ENCODE results near the gene DCAF12.
"Not testable (repeated sequence)": the region's sequence is repeated elsewhere in the genome, so short reads cannot be mapped to it uniquely, and the experiment has no call there.

Gene DCAF12

GRCh38 chr9:34126207-34127034, at the start of gene DCAF12:
Gene DCAF12 (minus strand): TSS chr9:34126698. CDS start chr9:34126431, 267 bp downstream.
- DNase-seq, result peak; percentile 96

- no peak for DNase-seq
Observed at GRCh38 chr9:34176089-34176488, 49.6 kb upstream of the DCAF12 start.

- no peak for DNase-seq
Observed at GRCh38 chr9:34171753-34172535, 45.4 kb upstream of the DCAF12 start.

- DNase-seq, result no peak
Observed at GRCh38 chr9:34170237-34170991, 43.9 kb upstream of the DCAF12 start.

- DNase-seq, result no peak
Observed at GRCh38 chr9:34169125-34169524, 42.6 kb upstream of the DCAF12 start.

- no peak for DNase-seq
Observed at GRCh38 chr9:34163434-34163833, 36.9 kb upstream of the DCAF12 start.

GRCh38 chr9:34158362-34158869, 31.9 kb upstream of the DCAF12 start:
- DNase-seq, result no peak

GRCh38 chr9:34157898-34158297, 31.4 kb upstream of the DCAF12 start:
- DNase-seq, result no peak

- no peak for DNase-seq
Observed at GRCh38 chr9:34157318-34157717, 30.8 kb upstream of the DCAF12 start.

- DNase-seq, result no peak
Observed at GRCh38 chr9:34154057-34154456, 27.6 kb upstream of the DCAF12 start.

- DNase-seq, result no peak
Observed at GRCh38 chr9:34151398-34151797, 24.9 kb upstream of the DCAF12 start.

GRCh38 chr9:34145165-34145564, 18.7 kb upstream of the DCAF12 start:
- no peak for DNase-seq

- no peak for DNase-seq
Observed at GRCh38 chr9:34143116-34143515, 16.6 kb upstream of the DCAF12 start.

GRCh38 chr9:34140853-34141252, 14.4 kb upstream of the DCAF12 start:
- no peak for DNase-seq

GRCh38 chr9:34139477-34140146, 13.1 kb upstream of the DCAF12 start:
- no peak for DNase-seq

GRCh38 chr9:34138644-34139043, 12.1 kb upstream of the DCAF12 start:
- DNase-seq, result not testable (repeated sequence)

- no peak for DNase-seq
Observed at GRCh38 chr9:34134521-34134920, 8.0 kb upstream of the DCAF12 start.

- no peak for DNase-seq
Observed at GRCh38 chr9:34133436-34133949, 7.0 kb upstream of the DCAF12 start.

- DNase-seq, result no peak
Observed at GRCh38 chr9:34131571-34131970, 5.1 kb upstream of the DCAF12 start.

GRCh38 chr9:34127035-34127948, 794 bp upstream of the DCAF12 start:
- DNase-seq, result no peak

- no peak for DNase-seq
Observed at GRCh38 chr9:34125681-34126206, 754 bp downstream of the DCAF12 start.

Measured in right hindlimb (tissue), 1 donor.